GM10248 (cell line): ENCODE data around the gene NOC3L.

Experiments
- CTCF ChIA-PET: fragments of 300-600 bp; sonication (Branson Sonifier 250); formaldehyde crosslinking; extraction: SDS; loops from one replicate; lab custom pipeline; 2021; ENCODE audit warnings: antibody characterized with exemption; lab: Yijun Ruan, JAX
- POLR2A ChIA-PET: fragments of 350-650 bp; sonication (Branson Sonifier 250); formaldehyde crosslinking; extraction: SDS; loops from one replicate; lab custom pipeline; 2020; ENCODE audit warnings: antibody characterized with exemption; lab: Yijun Ruan, JAX
- DNase-seq: peaks from one replicate; pipeline ENCODE4 v3.0.0; 2012; ENCODE audit errors: extremely low spot score
- CTCF ChIP-seq: IDR thresholded peaks from 2 replicates; pipeline ENCODE4 v1.5.1; 2012; ENCODE audit warnings: mild to moderate bottlenecking, low read depth; ENCODE audit errors: extremely low read depth, missing control alignments, control extremely low read depth

Gene NOC3L

GRCh38 chr10:94362360-94363250, at the start of gene NOC3L:
Gene NOC3L (minus strand): TSS chr10:94362939. CDS start chr10:94362838, 101 bp downstream.
- TF ChIP-seq CTCF = peak; percentile 91
- CTCF ChIA-PET = interaction anchor here (0.6 to 2.5 kb wide), 15 partner anchors 8 to 87 kb away, joined by 3 to 11 read pairs (median 3); partner anchors contain the start of gene TBC1D12
- DNase-seq = peak; percentile 93
- POLR2A ChIA-PET = no interaction called here

GRCh38 chr10:94412449-94412848, 49.7 kb upstream of the NOC3L start:
- POLR2A ChIA-PET = no interaction called here

GRCh38 chr10:94411304-94411703, 48.6 kb upstream of the NOC3L start:
- POLR2A ChIA-PET = no interaction called here
- CTCF ChIA-PET = interaction anchor here (1.2 to 2.6 kb wide), 5 partner anchors 8 to 33 kb away, joined by 3 to 10 read pairs (median 6); partner anchors contain the start of gene TBC1D12

More at GRCh38 chr10:94412449-94412848, 49.7 kb upstream of the NOC3L start:
- TF ChIP-seq CTCF = no peak
- CTCF ChIA-PET = interaction anchor here (1.2 to 2.6 kb wide), 5 partner anchors 10 to 31 kb away, joined by 3 to 10 read pairs (median 6); partner anchors contain the start of gene TBC1D12
- no peak for DNase-seq

GRCh38 chr10:94409021-94409657, 46.4 kb upstream of the NOC3L start:
- no peak for TF ChIP-seq CTCF
- ChIA-PET CTCF (interaction anchor here (1.2 to 1.8 kb wide), 2 partner anchors 89 to 94 kb away, joined by 4 read pairs; no protein-coding TSS in a partner anchor), POLR2A (no interaction called here)
- no peak for DNase-seq

More at GRCh38 chr10:94411304-94411703, 48.6 kb upstream of the NOC3L start:
- no peak for TF ChIP-seq CTCF
- no peak for DNase-seq

- TF ChIP-seq CTCF = no peak
- no peak for DNase-seq
- ChIA-PET CTCF (interaction anchor here (1.2 to 1.8 kb wide), 3 partner anchors 12 to 93 kb away, joined by 4 to 5 read pairs (median 4); no protein-coding TSS in a partner anchor), POLR2A (no interaction called here)
These were observed 44.9 kb upstream of the NOC3L start for GRCh38 chr10:94407668-94408067.

- ChIA-PET POLR2A (no interaction called here), CTCF (interaction anchor here (1.0 kb wide), 1 partner anchor 30 kb away, joined by 4 read pairs; no protein-coding TSS in a partner anchor)
These were observed 42.7 kb upstream of the NOC3L start for GRCh38 chr10:94405406-94405805.

More at GRCh38 chr10:94405406-94405805, 42.7 kb upstream of the NOC3L start:
- DNase-seq = no peak
- no peak for TF ChIP-seq CTCF
